GM21529 (cell line): ENCODE results near the gene NR3C2.
A peak's percentile ranks its signal among the peaks of the same experiment; 100 is the strongest.

Source experiments
- ATAC-seq: cut with Tn5 transposase; IDR thresholded peaks from one replicate; pipeline ENCODE4 v1.9.1; 2021; ENCODE audit not compliant: unreplicated experiment

The NR3C2 gene

GRCh38 chr4:148060264-148061140 lies 381.7 kb downstream of the NR3C2 start:
- ATAC-seq: no peak

DNA sequence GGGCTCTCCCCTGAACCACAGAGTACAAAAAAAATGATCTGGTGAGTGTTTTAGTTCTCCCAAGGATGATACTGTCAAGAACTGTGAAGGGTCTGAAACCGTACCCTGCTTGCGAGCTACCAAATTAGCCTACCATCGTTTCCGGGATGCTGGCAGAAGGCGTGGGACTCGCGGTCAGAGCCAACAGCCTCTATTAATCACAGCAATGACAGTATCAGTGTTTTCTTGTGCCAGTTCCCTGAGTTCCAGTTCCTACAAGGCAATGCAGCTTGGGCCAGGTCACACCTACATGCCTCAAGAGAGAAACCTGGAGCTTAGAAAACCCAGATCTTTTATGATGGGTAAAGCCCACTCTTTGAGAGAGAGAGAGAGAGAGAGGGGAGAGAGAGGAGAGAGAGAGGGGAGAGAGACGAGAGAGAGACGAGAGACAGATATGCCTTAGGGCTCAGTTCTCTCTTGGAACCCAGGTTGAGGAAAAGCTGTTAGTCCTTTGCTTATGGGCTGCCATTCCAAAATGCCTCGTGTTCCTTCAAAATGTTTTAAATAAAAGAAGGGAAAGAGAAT lies 382.5 kb downstream of the NR3C2 start:
- no peak for ATAC-seq

DNA sequence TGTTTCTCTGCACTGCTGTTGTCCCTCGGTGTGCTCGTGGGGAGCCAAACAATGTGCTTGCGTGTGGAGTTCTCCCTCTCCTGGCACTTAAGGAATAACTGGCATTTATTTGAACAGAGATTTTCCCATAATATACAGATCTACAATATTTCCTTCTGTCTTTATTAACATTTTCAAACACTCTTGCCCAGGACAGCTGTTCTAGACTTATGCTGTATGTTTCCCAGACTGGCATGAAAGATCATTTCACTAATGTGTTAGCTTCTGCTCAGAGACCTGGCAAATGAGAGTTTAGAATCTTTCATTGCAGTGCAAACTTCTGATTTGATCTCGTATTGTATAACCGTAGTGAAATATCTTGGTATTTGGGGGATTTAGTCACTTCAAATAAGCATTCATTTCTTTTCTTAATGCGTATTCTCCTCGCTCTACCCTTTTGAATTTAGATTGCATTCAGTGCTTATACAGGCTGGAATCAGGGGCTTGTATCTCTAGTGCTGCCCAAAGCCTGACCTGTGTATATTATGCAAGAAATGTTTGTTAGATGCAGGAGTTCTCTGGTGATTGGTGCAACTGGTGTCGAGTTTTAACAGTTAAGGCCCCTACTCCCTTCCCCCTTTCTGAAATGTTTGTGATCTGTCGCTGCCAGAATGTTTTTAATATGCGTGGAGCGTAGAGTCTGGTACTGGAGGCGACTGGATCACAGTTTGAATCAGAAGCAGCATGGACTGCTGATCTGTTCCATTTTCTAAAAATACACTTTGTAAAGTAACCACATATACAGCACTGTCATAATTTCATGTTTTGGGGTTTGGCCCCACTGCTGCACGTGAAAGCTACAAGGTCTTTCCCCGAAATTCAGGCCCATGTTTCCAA lies 384.0 kb downstream of the NR3C2 start:
- ATAC-seq: no peak

GRCh38 chr4:148057516-148057915 lies 384.7 kb downstream of the NR3C2 start:
- ATAC-seq: peak; percentile 41

- ATAC-seq: peak; percentile 84
These were observed 385.3 kb downstream of the NR3C2 start for GRCh38 chr4:148056879-148057278.

- no peak for ATAC-seq
These were observed 386.4 kb downstream of the NR3C2 start for GRCh38 chr4:148055844-148056243.

GRCh38 chr4:148054275-148054674 lies 387.9 kb downstream of the NR3C2 start:
- no peak for ATAC-seq

- no peak for ATAC-seq
These were observed 388.8 kb downstream of the NR3C2 start for GRCh38 chr4:148053298-148054003.

DNA sequence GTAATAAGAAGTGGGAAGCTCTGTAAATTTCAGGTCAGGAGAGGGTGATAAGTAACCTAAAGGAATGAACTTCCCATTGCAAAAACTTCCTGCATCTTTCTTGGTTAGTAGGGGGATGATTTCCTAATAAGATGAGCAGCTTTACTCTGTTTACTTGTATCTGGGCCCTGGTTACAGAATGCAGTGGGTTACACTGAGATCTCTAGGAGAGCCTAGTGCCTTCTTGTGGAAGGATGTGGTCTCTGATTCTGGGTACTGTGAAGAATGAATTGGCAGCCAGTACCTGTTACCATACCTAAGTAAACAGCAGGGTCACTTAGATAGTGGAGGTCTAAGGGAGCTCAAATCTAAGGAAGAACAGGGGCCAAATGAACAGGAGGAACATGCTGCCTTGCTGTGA lies 389.8 kb downstream of the NR3C2 start:
- ATAC-seq: no peak

DNA sequence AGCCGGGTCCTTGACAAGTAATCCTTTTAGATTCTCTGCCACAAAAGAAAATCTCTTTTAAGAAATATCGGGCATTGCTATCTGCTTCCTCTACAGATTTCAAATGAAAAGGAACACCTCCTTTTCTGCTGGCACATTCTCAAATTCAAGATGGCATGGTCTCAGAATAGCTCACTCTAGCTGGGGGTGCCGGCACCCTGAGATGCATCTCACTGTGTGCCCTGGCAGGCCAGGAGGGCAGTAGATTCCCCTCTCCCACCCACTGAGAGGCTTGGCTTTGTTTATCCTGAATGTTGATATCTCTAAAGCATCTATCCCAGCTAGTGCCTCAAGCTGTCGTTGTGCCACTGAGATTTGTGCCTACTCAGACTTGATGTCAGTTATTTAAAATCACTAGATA lies 390.8 kb downstream of the NR3C2 start:
- no peak for ATAC-seq

GRCh38 chr4:148048598-148048997 lies 393.6 kb downstream of the NR3C2 start:
- ATAC-seq: no peak

- peak; percentile 97 for ATAC-seq
These were observed 397.3 kb downstream of the NR3C2 start for GRCh38 chr4:148044912-148045352.

DNA sequence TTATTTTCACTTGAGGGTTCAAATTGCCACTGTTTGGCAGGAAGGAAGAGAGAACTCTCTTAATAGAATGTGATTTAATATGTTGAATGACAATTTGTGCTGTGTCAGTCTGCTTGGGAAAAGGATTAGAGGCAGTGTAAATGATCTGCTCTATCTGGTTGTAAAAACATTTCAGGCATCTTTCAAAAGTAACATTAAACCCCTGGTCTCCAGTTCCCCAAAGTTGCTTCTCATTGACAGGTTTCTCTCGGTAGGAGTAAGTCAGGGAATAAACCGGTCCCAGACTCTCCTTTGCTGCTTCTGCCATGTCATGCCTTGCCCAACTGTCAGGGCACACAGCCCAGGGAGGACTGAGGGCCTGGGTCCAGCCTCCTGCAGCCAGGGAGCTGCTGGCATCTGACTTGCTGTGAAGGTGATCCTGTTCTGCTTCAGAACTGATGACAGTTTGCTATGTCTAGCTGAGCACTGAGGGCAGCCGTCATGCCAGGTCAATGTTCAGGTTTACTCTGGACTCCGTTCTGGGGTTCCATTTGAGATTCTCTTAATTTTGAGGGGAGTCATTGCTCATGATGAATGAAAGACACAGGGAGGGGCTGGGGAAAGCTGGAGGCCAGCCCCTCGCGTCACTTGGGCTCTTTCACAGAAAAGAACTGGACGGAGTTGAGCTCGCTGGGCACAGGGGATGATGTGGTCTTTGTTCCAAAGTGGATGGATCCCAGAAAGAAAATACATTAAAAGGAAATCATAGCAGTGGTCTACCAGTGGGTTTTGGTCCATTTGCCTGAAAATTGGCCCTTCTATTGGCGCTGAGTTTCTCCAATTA lies 397.9 kb downstream of the NR3C2 start:
- ATAC-seq: peak; percentile 2

- ATAC-seq: no peak
These were observed 400.4 kb downstream of the NR3C2 start for GRCh38 chr4:148041606-148042329.

- no peak for ATAC-seq
These were observed 407.4 kb downstream of the NR3C2 start for GRCh38 chr4:148034813-148035212.

GRCh38 chr4:148030193-148030873 lies 411.9 kb downstream of the NR3C2 start:
- ATAC-seq: peak; percentile 49

DNA sequence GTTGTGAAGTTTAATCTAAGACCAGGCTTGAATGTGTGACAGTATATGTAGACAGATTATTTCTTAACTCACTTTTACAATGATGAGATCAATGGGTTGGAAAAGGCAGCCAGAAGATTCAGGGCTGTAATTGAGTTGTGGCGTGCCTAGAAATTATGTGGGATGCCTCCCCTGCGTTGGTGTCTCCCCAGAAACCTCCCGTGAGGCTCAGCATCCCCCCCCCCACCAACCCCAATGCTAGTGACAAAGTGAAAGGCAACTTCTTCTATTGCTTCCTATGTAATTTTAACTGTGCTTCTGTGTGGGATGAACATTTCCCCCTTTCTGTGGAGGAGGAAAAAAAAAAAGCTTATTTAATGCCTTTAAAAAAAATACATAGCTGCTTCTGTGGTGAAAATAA lies 412.4 kb downstream of the NR3C2 start:
- ATAC-seq: no peak
